ENCODE results near the gene RFX2.
"Not testable (repeated sequence)": the region's sequence is repeated elsewhere in the genome, so short reads cannot be mapped to it uniquely, and the experiment has no call there.

RFX2 gene

GRCh38 chr19:6011206-6011605 lies 99.1 kb downstream of the RFX2 start:
- intact Hi-C loops (cut with DNase I) = no loop called here
- no peak for DNase-seq

- no peak for DNase-seq
These were observed 100.2 kb downstream of the RFX2 start for GRCh38 chr19:6010107-6010506.

GRCh38 chr19:6007866-6008265 lies 102.4 kb downstream of the RFX2 start:
- intact Hi-C loops (cut with DNase I) = no loop called here
- no peak for DNase-seq

More at GRCh38 chr19:6010107-6010506, 100.2 kb downstream of the RFX2 start:
- intact Hi-C loops (cut with DNase I) = no loop called here

- no peak for DNase-seq
- intact Hi-C loops (cut with DNase I) = no loop called here
These were observed 103.4 kb downstream of the RFX2 start for GRCh38 chr19:6006896-6007295.

GRCh38 chr19:6006070-6006446 lies 104.2 kb downstream of the RFX2 start:
- DNase-seq; intact Hi-C loops (cut with DNase I): not testable (repeated sequence)

- intact Hi-C loops (cut with DNase I) = no loop called here
- no peak for DNase-seq
These were observed 104.8 kb downstream of the RFX2 start for GRCh38 chr19:6005321-6006069.

GRCh38 chr19:6003976-6004375 lies 106.3 kb downstream of the RFX2 start:
- intact Hi-C loops (cut with DNase I) = no loop called here
- no peak for DNase-seq

GRCh38 chr19:6002591-6002990 lies 107.7 kb downstream of the RFX2 start:
- no peak for DNase-seq
- intact Hi-C loops (cut with DNase I) = no loop called here

- no peak for DNase-seq
- intact Hi-C loops (cut with DNase I) = no loop called here
These were observed 110.0 kb downstream of the RFX2 start for GRCh38 chr19:6000228-6000847.

- no peak for DNase-seq
- intact Hi-C loops (cut with DNase I) = no loop called here
These were observed 110.6 kb downstream of the RFX2 start for GRCh38 chr19:5999693-6000092.

- intact Hi-C loops (cut with DNase I) = no loop called here
- no peak for DNase-seq
These were observed 112.9 kb downstream of the RFX2 start for GRCh38 chr19:5997371-5997770.

GRCh38 chr19:5996623-5997320 lies 113.5 kb downstream of the RFX2 start:
- no peak for DNase-seq
- intact Hi-C loops (cut with DNase I) = no loop called here

GRCh38 chr19:5996102-5996501 lies 114.2 kb downstream of the RFX2 start:
- DNase-seq = no peak
- intact Hi-C loops (cut with DNase I) = no loop called here

GRCh38 chr19:5995606-5996005 lies 114.7 kb downstream of the RFX2 start:
- DNase-seq = no peak
- intact Hi-C loops (cut with DNase I) = no loop called here

- intact Hi-C loops (cut with DNase I) = no loop called here
These were observed 115.7 kb downstream of the RFX2 start for GRCh38 chr19:5994405-5995165.

GRCh38 chr19:5993648-5994358 lies 116.5 kb downstream of the RFX2 start:
- DNase-seq = no peak
- intact Hi-C loops (cut with DNase I) = no loop called here

More at GRCh38 chr19:5994405-5995165, 115.7 kb downstream of the RFX2 start:
- DNase-seq = no peak

GRCh38 chr19:5993201-5993600 lies 117.1 kb downstream of the RFX2 start:
- DNase-seq = no peak
- intact Hi-C loops (cut with DNase I) = no loop called here

- intact Hi-C loops (cut with DNase I) = no loop called here
These were observed 117.5 kb downstream of the RFX2 start for GRCh38 chr19:5992756-5993155.

GRCh38 chr19:5991244-5991838 lies 119.0 kb downstream of the RFX2 start:
- no peak for DNase-seq
- intact Hi-C loops (cut with DNase I) = no loop called here

More at GRCh38 chr19:5992756-5993155, 117.5 kb downstream of the RFX2 start:
- DNase-seq = no peak

All from head of caudate nucleus (tissue), 42 donors.